GM23338 (cell line): Measurements from ENCODE around the gene NUDT5. TPM values are rescaled to one million over a fixed set of nuclear protein-coding genes. Genes with fewer than 3 reads are reported as not detected.

Source experiments
- ATAC-seq: fragments of 200-7000 bp; cut with Tn5 transposase; 3 replicates; pipeline ENCODE4 v1.9.1; 2020
- DNase-seq: peaks from one replicate; pipeline ENCODE4 v3.0.0-alpha.2; 2015; ENCODE audit warnings: low spot score
- H2AFZ ChIP-seq: fragments of 200-600 bp; sonication (generic); 2 replicates; pipeline ENCODE4 v1.8.0; 2016; ENCODE audit warnings: antibody characterized with exemption, mild to moderate bottlenecking, moderate library complexity
- H3F3A ChIP-seq: fragments of 200-600 bp; sonication (generic); replicated peaks from 2 replicates; pipeline ENCODE4 v1.8.0; 2017; ENCODE audit warnings: antibody characterized with exemption, mixed run types, low read depth
- H3K27ac ChIP-seq: fragments of 200-600 bp; sonication (generic); 2 replicates; pipeline ENCODE4 v1.6.1; 2016; ENCODE audit warnings: low read depth
- H3K27me3 ChIP-seq: fragments of 200-600 bp; sonication (generic); 2 replicates; pipeline ENCODE4 v1.8.0; 2016; ENCODE audit warnings: mild to moderate bottlenecking, mixed run types, moderate library complexity; ENCODE audit not compliant: insufficient read depth
- H3K36me3 ChIP-seq: fragments of 200-600 bp; sonication (generic); 2 replicates; pipeline ENCODE4 v1.8.0; 2016; ENCODE audit warnings: mild to moderate bottlenecking; ENCODE audit not compliant: insufficient read depth
- H3K4me1 ChIP-seq: fragments of 200-600 bp; sonication (generic); 2 replicates; pipeline ENCODE4 v1.8.0; 2016; ENCODE audit warnings: mild to moderate bottlenecking, moderate library complexity; ENCODE audit not compliant: insufficient read depth
- H3K4me2 ChIP-seq: fragments of 200-600 bp; sonication (generic); 2 replicates; pipeline ENCODE4 v1.7.1; 2017; ENCODE audit warnings: mixed run types
- H3K4me3 ChIP-seq: fragments of 200-600 bp; sonication (generic); 2 replicates; pipeline ENCODE4 v1.6.1; 2016; ENCODE audit warnings: mixed run types
- H3K79me2 ChIP-seq: fragments of 200-600 bp; sonication (generic); replicated peaks from 2 replicates; pipeline ENCODE4 v1.8.0; 2017; ENCODE audit warnings: mild to moderate bottlenecking; ENCODE audit not compliant: insufficient read depth
- H3K9me2 ChIP-seq: fragments of 200-600 bp; sonication (generic); 2 replicates; pipeline ENCODE4 v1.8.0; 2017; ENCODE audit not compliant: insufficient read depth
- H4K20me1 ChIP-seq: fragments of 200-600 bp; sonication (generic); replicated peaks from 2 replicates; pipeline ENCODE4 v1.8.0; 2017; ENCODE audit warnings: mild to moderate bottlenecking; ENCODE audit not compliant: insufficient read depth
- H3K27ac Mint-ChIP-seq: 2 replicates; pipeline ENCODE4 v1.8.0; 2020; ENCODE audit warnings: inconsistent platforms, mild to moderate bottlenecking, moderate library complexity, mixed read lengths
- H3K27me3 Mint-ChIP-seq: 3 replicates; pipeline ENCODE4 v1.8.0; 2022; ENCODE audit warnings: low read depth, mild to moderate bottlenecking, moderate library complexity, mixed read lengths, inconsistent platforms; ENCODE audit not compliant: insufficient read depth, poor library complexity
- H3K36me3 Mint-ChIP-seq: 3 replicates; pipeline ENCODE4 v1.8.0; 2021; ENCODE audit warnings: low read depth, mild to moderate bottlenecking, inconsistent platforms, moderate library complexity, mixed read lengths
- H3K4me1 Mint-ChIP-seq: 3 replicates; pipeline ENCODE4 v1.8.0; 2020; ENCODE audit warnings: mild to moderate bottlenecking, inconsistent platforms, mixed read lengths
- H3K4me3 Mint-ChIP-seq: 3 replicates; pipeline ENCODE4 v1.8.0; 2021; ENCODE audit warnings: moderate library complexity, mild to moderate bottlenecking, inconsistent platforms, mixed read lengths
- H3K9me3 Mint-ChIP-seq: 3 replicates; pipeline ENCODE4 v1.8.0; 2020; ENCODE audit warnings: moderate library complexity, mild to moderate bottlenecking, inconsistent platforms, mixed read lengths
- CREB1 ChIP-seq: fragments of 250-450 bp; sonication (Bioruptor Pico); IDR thresholded peaks from 2 replicates; pipeline ENCODE4 v1.5.0; 2020; ENCODE audit warnings: low read depth, mild to moderate bottlenecking, moderate library complexity
- EZH2 ChIP-seq: fragments of 200-600 bp; sonication (generic); IDR thresholded peaks from one replicate; pipeline ENCODE4 v1.8.0; 2017; ENCODE audit warnings: antibody characterized with exemption, mild to moderate bottlenecking, low read depth; ENCODE audit not compliant: unreplicated experiment
- EZH2phosphoT487 ChIP-seq: fragments of 200-600 bp; sonication (generic); IDR thresholded peaks from one replicate; pipeline ENCODE4 v1.8.1; 2018; ENCODE audit warnings: antibody characterized with exemption; ENCODE audit not compliant: unreplicated experiment
- POLR2AphosphoS5 ChIP-seq: IDR thresholded peaks from 2 replicates; pipeline ENCODE4 v1.6.1; 2016; ENCODE audit warnings: antibody characterized with exemption, low read depth
- STAT1 ChIP-seq: IDR thresholded peaks from one replicate; pipeline ENCODE4 v1.6.1; 2016; ENCODE audit warnings: antibody characterized with exemption; ENCODE audit not compliant: unreplicated experiment
- ZNF114 ChIP-seq: fragments of 250-450 bp; sonication (Bioruptor Pico); IDR thresholded peaks from 2 replicates; pipeline ENCODE4 v1.5.0; 2020; ENCODE audit warnings: mild to moderate bottlenecking, moderate library complexity
- ZNF331 ChIP-seq: fragments of 250-450 bp; sonication (Bioruptor Pico); IDR thresholded peaks from 2 replicates; pipeline ENCODE4 v1.5.0; 2020; ENCODE audit warnings: low read depth, mild to moderate bottlenecking, moderate library complexity
- polyA plus RNA-seq: library from polyadenylated mRNA; unstranded; fragments of >200 nt; fragmentation: Nextera tagmentation; extraction: Ambion mirVana; gene quantifications from 2 replicates; pipeline ENCODE4 v1.2.1, GENCODE V29; 2016
- total RNA-seq: library from RNA; depleted of rRNA; stranded (reverse); fragments of >200 nt; shearing (Covaris generic); gene quantifications from 2 replicates; pipeline ENCODE4 v1.2.3, GENCODE V29; 2014
- TF ChIP-seq, protein P1 (sequence below), 2 experiments: fragments of 200-600 bp in 1 of 2; sonication (generic) in 1 of 2; conservative IDR thresholded peaks; 2 replicates each; pipeline versions ENCODE4 v1.5.1 to v1.6.1; 2016 to 2017; ENCODE audit warnings: antibody characterized with exemption in 2 of 2, low read depth in 2 of 2, mild to moderate bottlenecking in 2 of 2, moderate library complexity in 1 of 2
- TF ChIP-seq, protein P2 (sequence below): IDR thresholded peaks from one replicate; pipeline ENCODE4 v1.6.1; 2018; ENCODE audit warnings: antibody characterized with exemption; ENCODE audit not compliant: unreplicated experiment
- TF ChIP-seq, protein P3 (sequence below): IDR thresholded peaks from 2 replicates; pipeline ENCODE4 v1.6.1; 2016; ENCODE audit warnings: antibody characterized with exemption
- TF ChIP-seq, protein P4 (sequence below): fragments of 250-450 bp; sonication (Bioruptor Pico); IDR thresholded peaks from 2 replicates; pipeline ENCODE4 v1.5.0; 2020; ENCODE audit warnings: mild to moderate bottlenecking, moderate library complexity

Gene NUDT5
- total and polyA plus RNA-seq, 2 experiments from 2014 or later, result 94.3 to 255 TPM

DNA sequence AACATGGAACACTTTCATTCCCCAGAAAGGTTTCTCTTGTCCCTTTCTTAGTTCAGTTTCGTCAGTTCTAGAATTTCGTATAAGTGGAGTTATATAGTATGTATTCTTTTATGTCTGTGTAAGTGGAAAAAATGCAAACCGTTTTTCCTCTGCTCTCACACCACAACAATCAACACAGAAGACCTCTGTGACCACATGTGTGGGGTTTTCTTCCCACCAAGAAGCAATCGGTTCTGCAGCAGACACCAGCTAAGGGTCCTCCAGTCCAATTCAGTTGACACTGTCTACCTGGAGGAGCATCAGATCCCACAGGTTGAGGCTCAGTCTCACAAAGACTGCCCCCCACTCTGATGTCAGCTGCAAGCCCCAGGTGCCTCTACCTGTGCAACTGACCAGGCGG, 6.5 kb upstream of the NUDT5 start:
- Mint-ChIP-seq H3K4me1 (no peaks in the 10 kb centered on the region; the same call in 2 of the 3 replicates), H3K27ac (no peak overlapping the region), H3K36me3 (peaks cover 63% of the 10 kb centered on the region), H3K9me3 (no peaks in the 10 kb centered on the region), H3K4me3 (no peak overlapping the region), H3K27me3 (peaks cover 1% of the 10 kb centered on the region)
- Histone ChIP-seq H3K4me3 (no peak overlapping the region), H3K9me2 (no peaks in the 10 kb centered on the region), H3K4me1 (peaks cover 5% of the 10 kb centered on the region; the same call in 1 of the 2 replicates), H3K79me2 (peaks cover 100% of the 10 kb centered on the region), H3F3A (no peaks in the 10 kb centered on the region), H3K4me2 (no peak overlapping the region), H2AFZ (no peak overlapping the region), H4K20me1 (peaks cover 50% of the 10 kb centered on the region), H3K27ac (no peak overlapping the region), H3K36me3 (peaks cover 55% of the 10 kb centered on the region), H3K27me3 (no peaks in the 10 kb centered on the region)
- TF ChIP-seq ZNF114, result no peak
- TF ChIP-seq, protein P1, sequence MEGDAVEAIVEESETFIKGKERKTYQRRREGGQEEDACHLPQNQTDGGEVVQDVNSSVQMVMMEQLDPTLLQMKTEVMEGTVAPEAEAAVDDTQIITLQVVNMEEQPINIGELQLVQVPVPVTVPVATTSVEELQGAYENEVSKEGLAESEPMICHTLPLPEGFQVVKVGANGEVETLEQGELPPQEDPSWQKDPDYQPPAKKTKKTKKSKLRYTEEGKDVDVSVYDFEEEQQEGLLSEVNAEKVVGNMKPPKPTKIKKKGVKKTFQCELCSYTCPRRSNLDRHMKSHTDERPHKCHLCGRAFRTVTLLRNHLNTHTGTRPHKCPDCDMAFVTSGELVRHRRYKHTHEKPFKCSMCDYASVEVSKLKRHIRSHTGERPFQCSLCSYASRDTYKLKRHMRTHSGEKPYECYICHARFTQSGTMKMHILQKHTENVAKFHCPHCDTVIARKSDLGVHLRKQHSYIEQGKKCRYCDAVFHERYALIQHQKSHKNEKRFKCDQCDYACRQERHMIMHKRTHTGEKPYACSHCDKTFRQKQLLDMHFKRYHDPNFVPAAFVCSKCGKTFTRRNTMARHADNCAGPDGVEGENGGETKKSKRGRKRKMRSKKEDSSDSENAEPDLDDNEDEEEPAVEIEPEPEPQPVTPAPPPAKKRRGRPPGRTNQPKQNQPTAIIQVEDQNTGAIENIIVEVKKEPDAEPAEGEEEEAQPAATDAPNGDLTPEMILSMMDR (conservative IDR thresholded peaks at IDR 0.05; ENCODE audit: low read depth in 2 of 2), result no peak
- TF ChIP-seq EZH2phosphoT487, result no peak
- TF ChIP-seq POLR2AphosphoS5, result no peak
- TF ChIP-seq EZH2, result no peak
- TF ChIP-seq CREB1 (CRISPR knock-in tag), result no peak
- TF ChIP-seq STAT1, result no peak
- TF ChIP-seq, protein P2, sequence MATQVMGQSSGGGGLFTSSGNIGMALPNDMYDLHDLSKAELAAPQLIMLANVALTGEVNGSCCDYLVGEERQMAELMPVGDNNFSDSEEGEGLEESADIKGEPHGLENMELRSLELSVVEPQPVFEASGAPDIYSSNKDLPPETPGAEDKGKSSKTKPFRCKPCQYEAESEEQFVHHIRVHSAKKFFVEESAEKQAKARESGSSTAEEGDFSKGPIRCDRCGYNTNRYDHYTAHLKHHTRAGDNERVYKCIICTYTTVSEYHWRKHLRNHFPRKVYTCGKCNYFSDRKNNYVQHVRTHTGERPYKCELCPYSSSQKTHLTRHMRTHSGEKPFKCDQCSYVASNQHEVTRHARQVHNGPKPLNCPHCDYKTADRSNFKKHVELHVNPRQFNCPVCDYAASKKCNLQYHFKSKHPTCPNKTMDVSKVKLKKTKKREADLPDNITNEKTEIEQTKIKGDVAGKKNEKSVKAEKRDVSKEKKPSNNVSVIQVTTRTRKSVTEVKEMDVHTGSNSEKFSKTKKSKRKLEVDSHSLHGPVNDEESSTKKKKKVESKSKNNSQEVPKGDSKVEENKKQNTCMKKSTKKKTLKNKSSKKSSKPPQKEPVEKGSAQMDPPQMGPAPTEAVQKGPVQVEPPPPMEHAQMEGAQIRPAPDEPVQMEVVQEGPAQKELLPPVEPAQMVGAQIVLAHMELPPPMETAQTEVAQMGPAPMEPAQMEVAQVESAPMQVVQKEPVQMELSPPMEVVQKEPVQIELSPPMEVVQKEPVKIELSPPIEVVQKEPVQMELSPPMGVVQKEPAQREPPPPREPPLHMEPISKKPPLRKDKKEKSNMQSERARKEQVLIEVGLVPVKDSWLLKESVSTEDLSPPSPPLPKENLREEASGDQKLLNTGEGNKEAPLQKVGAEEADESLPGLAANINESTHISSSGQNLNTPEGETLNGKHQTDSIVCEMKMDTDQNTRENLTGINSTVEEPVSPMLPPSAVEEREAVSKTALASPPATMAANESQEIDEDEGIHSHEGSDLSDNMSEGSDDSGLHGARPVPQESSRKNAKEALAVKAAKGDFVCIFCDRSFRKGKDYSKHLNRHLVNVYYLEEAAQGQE, result no peak
- TF ChIP-seq, protein P3, sequence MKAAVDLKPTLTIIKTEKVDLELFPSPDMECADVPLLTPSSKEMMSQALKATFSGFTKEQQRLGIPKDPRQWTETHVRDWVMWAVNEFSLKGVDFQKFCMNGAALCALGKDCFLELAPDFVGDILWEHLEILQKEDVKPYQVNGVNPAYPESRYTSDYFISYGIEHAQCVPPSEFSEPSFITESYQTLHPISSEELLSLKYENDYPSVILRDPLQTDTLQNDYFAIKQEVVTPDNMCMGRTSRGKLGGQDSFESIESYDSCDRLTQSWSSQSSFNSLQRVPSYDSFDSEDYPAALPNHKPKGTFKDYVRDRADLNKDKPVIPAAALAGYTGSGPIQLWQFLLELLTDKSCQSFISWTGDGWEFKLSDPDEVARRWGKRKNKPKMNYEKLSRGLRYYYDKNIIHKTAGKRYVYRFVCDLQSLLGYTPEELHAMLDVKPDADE, result no peak
- DNase-seq (no peak), ATAC-seq (no peak)

DNA sequence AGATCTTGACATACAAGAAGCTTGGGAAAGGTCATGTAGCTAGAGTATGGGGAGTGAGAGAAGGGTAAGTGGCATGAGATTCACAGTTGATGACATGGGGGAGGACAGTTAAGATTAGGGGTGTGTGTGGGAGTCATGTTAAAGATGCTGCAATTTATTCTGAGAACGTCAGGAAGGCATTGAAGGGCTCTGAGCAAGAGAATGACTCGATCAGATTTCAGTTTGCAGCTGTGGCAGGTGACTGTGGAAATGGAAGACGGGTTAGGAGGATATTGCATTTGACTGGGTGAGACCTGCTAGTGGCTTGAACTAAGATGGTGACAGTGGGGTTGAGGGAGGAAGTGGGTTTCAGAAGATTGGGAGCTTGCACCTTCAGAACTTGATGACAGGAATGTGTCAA, 5.9 kb upstream of the NUDT5 start:
- no peak overlapping the region for H3K4me3 ChIP-seq
- Mint-ChIP-seq H3K36me3 (peaks cover 59% of the 10 kb centered on the region), H3K9me3 (no peaks in the 10 kb centered on the region), H3K27me3 (peaks cover 1% of the 10 kb centered on the region), H3K4me3 (no peak overlapping the region), H3K27ac (no peak overlapping the region), H3K4me1 (no peaks in the 10 kb centered on the region; the same call in 2 of the 3 replicates)
- H3K79me2 ChIP-seq, result peaks cover 100% of the 10 kb centered on the region
- H3K4me1 ChIP-seq, result peaks cover 5% of the 10 kb centered on the region; the same call in 1 of the 2 replicates
- ATAC-seq, result no peak
- H3K27me3 ChIP-seq, result no peaks in the 10 kb centered on the region
- H4K20me1 ChIP-seq, result peaks cover 50% of the 10 kb centered on the region
- H2AFZ ChIP-seq, result no peak overlapping the region
- no peaks in the 10 kb centered on the region for H3F3A ChIP-seq
- peaks cover 55% of the 10 kb centered on the region for H3K36me3 ChIP-seq
- H3K4me2 ChIP-seq, result no peak overlapping the region
- DNase-seq, result no peak
- H3K27ac ChIP-seq, result no peak overlapping the region
- H3K9me2 ChIP-seq, result no peaks in the 10 kb centered on the region
- TF ChIP-seq, protein P4, sequence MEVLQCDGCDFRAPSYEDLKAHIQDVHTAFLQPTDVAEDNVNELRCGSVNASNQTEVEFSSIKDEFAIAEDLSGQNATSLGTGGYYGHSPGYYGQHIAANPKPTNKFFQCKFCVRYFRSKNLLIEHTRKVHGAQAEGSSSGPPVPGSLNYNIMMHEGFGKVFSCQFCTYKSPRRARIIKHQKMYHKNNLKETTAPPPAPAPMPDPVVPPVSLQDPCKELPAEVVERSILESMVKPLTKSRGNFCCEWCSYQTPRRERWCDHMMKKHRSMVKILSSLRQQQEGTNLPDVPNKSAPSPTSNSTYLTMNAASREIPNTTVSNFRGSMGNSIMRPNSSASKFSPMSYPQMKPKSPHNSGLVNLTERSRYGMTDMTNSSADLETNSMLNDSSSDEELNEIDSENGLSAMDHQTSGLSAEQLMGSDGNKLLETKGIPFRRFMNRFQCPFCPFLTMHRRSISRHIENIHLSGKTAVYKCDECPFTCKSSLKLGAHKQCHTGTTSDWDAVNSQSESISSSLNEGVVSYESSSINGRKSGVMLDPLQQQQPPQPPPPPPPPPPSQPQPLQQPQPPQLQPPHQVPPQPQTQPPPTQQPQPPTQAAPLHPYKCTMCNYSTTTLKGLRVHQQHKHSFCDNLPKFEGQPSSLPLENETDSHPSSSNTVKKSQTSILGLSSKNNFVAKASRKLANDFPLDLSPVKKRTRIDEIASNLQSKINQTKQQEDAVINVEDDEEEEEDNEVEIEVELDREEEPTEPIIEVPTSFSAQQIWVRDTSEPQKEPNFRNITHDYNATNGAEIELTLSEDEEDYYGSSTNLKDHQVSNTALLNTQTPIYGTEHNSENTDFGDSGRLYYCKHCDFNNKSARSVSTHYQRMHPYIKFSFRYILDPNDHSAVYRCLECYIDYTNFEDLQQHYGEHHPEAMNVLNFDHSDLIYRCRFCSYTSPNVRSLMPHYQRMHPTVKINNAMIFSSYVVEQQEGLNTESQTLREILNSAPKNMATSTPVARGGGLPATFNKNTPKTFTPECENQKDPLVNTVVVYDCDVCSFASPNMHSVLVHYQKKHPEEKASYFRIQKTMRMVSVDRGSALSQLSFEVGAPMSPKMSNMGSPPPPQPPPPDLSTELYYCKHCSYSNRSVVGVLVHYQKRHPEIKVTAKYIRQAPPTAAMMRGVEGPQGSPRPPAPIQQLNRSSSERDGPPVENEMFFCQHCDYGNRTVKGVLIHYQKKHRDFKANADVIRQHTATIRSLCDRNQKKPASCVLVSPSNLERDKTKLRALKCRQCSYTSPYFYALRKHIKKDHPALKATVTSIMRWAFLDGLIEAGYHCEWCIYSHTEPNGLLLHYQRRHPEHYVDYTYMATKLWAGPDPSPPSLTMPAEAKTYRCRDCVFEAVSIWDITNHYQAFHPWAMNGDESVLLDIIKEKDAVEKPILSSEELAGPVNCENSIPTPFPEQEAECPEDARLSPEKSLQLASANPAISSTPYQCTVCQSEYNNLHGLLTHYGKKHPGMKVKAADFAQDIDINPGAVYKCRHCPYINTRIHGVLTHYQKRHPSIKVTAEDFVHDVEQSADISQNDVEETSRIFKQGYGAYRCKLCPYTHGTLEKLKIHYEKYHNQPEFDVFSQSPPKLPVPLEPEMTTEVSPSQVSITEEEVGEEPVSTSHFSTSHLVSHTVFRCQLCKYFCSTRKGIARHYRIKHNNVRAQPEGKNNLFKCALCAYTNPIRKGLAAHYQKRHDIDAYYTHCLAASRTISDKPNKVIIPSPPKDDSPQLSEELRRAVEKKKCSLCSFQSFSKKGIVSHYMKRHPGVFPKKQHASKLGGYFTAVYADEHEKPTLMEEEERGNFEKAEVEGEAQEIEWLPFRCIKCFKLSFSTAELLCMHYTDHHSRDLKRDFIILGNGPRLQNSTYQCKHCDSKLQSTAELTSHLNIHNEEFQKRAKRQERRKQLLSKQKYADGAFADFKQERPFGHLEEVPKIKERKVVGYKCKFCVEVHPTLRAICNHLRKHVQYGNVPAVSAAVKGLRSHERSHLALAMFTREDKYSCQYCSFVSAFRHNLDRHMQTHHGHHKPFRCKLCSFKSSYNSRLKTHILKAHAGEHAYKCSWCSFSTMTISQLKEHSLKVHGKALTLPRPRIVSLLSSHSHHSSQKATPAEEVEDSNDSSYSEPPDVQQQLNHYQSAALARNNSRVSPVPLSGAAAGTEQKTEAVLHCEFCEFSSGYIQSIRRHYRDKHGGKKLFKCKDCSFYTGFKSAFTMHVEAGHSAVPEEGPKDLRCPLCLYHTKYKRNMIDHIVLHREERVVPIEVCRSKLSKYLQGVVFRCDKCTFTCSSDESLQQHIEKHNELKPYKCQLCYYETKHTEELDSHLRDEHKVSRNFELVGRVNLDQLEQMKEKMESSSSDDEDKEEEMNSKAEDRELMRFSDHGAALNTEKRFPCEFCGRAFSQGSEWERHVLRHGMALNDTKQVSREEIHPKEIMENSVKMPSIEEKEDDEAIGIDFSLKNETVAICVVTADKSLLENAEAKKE (CRISPR knock-in tag), result no peak
- no peak for TF ChIP-seq ZNF331 (CRISPR knock-in tag)
